ENCODE results near the gene PSKH1.
"Not testable (repeated sequence)": the region's sequence is repeated elsewhere in the genome, so short reads cannot be mapped to it uniquely, and the experiment has no call there.

PSKH1 gene

DNA sequence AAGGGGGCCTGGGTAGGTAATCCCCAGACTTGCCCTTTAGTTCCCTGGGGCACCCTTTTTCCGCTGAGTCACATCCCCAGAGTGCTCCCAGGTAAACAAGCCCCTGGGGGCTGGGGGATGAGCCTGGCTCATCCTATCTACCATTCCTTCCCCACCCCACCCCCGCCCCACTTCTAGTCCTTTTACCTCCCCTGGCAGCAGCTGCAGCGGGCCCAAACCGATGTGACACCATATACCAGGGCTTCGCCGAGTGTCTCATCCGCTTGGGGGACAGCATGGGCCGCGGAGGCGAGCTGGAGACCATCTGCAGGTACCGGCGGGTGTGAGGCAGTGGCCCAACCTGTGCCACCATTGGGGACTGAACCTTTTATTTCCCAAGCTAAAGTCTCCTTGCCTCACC lies 7.5 kb upstream of the PSKH1 start:
- no peak for FAIRE-seq
- no peak for DNase-seq (ENCODE audit: insufficient read length, low spot score)

DNA sequence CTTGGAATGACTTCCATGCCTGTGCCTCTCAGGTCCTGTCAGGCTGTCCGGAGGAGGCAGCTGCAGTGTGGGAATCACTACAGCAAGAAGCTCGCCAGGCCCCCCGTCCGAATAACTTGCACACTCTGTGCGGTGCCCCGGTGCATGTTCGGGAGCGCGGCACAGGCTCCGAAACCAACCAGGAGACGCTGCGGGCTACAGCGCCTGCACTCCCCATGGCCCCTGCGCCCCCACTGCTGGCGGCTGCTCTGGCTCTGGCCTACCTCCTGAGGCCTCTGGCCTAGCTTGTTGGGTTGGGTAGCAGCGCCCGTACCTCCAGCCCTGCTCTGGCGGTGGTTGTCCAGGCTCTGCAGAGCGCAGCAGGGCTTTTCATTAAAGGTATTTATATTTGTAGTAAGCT lies 7.1 kb upstream of the PSKH1 start:
- no peak for DNase-seq (ENCODE audit: insufficient read length, low spot score)
- FAIRE-seq = no peak

DNA sequence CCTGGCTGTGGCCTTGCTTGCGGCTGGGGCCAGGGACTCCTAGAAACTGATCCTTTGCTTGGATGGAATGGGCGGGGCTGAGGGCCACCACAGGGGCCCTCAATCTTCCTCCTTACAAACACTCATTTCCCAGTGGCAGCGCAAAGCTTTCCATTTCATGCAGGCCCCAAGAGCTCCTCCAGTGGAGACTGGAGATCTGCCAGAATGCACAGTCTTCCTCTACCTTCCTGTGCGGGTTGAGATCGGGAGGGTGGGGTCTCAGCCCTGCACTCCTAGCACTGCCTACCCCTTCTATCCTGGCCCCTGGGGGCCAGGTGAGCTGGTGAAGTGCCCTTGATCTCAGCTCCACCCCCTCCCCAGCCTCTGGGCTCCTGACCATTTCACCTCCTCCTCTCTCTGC lies 6.7 kb upstream of the PSKH1 start:
- DNase-seq (ENCODE audit: insufficient read length, low spot score) = no peak
- FAIRE-seq = no peak

DNA sequence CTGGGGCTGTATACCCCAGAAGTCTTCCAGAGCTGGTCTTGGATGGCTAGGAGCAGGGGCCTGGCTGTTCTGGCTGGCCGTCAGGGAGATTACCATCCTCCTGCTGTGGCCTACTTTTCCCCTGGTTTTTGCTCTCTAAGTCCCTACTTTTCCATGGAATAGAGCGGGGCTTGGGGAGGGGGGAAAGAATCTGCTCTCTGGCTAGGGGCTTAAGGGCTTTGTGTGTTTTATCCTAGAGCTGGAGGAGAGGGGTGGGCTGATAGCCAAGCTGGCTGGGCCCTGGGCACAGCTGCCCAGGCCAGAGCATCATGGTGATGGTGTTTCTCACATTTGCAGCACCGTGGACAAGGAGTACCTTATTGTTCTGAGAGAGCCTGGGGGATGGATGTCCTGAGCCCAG lies 4.7 kb upstream of the PSKH1 start:
- DNase-seq (ENCODE audit: insufficient read length, low spot score) (no peak), FAIRE-seq (no peak)

DNA sequence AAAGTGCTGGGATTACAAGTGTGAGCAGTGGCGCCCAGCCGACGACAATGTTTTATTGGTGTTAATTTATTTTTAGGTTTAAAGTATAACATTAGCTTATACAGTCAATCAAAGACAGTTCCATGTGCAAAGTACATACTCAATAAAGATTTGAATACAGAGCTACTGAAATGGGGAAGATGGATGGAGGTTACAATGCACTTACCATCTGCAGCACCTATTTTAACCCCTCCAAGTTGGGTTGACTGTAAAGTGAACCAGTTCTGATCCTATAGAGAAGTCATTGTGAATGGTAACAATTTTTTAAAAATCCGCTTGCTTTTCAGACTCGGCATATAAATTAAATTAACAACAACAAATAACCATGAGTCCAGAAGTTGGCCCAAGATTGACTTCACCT lies 679 bp upstream of the PSKH1 start:
- FAIRE-seq (no peak), DNase-seq (ENCODE audit: insufficient read length, low spot score) (no peak)

DNA sequence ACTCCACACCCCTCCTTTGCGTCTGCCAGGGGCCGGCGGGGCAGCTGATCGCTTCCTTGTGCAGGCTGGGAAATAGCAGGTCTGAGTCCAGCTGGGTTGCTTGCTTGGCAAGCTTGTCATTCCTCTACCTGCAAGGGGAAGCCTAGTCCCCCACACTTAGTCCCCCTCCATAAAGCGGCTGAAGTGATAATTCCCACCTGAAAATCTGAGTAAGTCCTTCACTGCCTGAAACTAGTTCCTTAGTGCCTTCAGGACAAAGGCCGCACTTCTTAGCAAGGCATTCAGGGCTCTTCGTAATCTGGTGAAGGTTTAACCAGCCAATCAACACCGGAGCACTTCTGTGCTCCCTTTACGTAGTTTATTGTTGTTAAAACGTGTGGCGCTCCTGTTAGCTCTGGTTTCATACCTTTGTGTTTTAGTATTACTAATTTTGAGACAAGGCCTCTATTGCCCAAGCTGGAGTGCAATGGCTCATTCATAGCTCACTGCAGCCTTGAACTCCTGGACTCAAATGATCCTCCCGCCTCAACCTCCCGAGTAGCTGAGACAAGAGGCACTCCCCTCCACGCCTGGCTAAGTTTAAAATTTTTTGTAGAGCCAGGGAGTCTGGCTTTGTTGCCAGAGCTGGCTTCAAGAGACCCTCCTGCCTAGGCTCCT lies 817 bp downstream of the PSKH1 start:
- DNase-seq (ENCODE audit: insufficient read length, low spot score) (no peak), FAIRE-seq (no peak)

DNA sequence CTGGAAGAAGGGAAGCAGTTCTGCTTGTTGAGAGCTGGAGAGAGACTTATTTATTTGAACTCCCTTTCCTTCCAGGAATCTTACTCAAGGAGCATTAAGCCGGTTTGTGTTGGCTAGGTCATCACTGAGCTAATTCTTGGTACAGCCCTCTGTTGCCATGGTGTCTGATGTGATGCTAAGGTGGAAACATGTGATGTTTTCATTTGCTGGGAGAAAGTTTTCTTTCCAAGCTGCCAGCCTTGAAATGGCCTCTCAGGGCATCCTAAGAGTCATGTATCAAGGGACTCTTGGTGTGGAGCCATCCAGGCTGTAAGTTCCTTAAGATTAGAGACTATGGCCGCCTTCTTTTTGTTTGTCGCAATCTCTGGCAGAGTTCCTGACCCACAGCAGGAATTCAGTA lies 4.2 kb downstream of the PSKH1 start:
- DNase-seq (ENCODE audit: insufficient read length, low spot score) = no peak
- no peak for FAIRE-seq

DNA sequence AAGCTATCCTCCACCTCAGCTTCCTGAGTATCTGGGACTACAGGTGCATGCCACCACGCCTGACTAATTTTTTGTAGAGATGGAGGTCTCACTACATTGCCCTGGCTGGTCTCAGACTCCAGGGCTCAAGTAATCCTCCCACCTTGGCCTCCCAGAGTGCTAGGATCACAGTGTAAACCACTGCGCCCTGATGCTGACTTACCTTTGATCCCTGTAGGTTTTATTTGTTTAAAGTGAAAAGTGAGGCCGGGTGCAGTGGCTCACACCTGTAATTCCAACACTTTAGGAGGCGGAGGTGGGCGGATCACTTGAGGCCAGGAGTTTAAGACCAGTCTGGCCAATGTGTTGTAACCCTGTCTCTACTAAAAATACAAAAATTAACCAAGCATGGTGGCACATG lies 8.7 kb downstream of the PSKH1 start:
- DNase-seq (ENCODE audit: insufficient read length, low spot score) = no peak
- no peak for FAIRE-seq

DNA sequence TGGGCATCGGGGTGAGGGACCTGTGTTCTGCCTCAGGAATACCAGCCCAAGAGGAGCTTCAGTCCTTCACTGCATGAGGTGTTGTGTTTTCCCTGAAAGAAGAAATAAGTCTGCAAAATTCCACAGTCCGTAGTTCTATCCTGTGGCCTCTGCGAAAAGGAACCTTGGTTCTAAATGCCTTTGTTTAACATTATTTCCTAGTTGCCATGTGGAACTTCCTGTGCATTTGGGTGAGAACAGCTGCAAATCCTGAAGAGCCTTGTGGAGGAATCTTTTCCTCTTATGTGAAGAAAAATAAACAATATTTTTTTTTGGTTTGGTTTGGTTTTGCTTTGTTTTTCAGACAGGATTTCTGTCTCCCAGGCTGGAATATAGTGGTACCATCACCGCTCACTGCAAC lies 9.8 kb downstream of the PSKH1 start:
- FAIRE-seq = no peak

DNA sequence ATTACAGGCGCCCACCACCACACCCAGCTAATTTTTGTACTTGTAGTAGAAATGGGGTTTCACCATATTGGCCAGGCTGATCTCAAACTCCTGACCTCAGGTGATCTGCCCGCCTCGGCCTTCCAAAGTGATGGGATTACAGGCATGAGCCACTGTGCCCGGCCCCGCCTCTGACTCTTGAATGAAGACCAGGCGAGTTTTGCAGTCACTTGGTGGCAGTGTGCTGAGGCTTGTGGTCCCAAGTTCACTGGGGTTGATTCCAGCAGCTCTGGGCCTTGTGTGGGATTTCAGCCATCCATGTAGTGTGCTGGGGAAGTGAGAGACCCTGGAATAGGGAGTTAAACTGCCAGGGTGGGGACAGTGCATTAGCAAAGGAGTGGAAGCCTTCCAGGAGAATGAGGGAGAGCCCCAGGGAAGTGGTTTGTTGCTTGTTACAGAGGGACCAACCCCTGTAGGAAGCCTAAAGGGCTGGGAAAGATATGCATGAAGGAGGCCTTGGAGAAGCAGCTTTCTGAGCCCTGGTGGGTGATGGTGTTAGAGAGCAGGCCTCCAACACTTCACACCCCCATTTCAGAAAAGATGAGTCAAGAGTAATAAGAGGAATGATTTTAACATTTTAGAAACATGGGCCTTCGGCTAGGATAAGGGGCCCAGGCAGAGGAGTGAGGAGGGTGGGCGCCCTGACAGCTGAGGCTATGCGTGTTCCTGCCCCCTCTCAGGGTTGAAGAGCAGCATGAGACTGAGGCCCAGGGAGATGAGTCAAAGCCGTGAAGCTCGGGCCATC lies 14.5 kb downstream of the PSKH1 start:
- FAIRE-seq (no peak), DNase-seq (ENCODE audit: insufficient read length, low spot score) (no peak)

More for the DNA sequence above, 9.8 kb downstream of the PSKH1 start:
- DNase-seq (ENCODE audit: insufficient read length, low spot score) = no peak

DNA sequence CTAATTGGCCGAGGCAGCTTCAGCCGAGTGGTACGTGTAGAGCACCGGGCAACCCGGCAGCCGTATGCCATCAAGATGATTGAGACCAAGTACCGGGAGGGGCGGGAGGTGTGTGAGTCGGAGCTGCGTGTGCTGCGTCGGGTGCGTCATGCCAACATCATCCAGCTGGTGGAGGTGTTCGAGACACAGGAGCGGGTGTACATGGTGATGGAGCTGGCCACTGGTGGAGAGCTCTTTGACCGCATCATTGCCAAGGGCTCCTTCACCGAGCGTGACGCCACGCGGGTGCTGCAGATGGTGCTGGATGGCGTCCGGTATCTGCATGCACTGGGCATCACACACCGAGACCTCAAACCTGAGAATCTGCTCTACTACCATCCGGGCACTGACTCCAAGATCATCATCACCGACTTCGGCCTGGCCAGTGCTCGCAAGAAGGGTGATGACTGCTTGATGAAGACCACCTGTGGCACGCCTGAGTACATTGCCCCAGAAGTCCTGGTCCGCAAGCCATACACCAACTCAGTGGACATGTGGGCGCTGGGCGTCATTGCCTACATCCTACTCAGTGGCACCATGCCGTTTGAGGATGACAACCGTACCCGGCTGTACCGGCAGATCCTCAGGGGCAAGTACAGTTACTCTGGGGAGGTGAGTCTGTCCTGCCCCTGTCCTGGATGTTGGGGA lies 16.1 kb downstream of the PSKH1 start:
- no peak for DNase-seq (ENCODE audit: insufficient read length, low spot score)
- peak; percentile 57 for FAIRE-seq

DNA sequence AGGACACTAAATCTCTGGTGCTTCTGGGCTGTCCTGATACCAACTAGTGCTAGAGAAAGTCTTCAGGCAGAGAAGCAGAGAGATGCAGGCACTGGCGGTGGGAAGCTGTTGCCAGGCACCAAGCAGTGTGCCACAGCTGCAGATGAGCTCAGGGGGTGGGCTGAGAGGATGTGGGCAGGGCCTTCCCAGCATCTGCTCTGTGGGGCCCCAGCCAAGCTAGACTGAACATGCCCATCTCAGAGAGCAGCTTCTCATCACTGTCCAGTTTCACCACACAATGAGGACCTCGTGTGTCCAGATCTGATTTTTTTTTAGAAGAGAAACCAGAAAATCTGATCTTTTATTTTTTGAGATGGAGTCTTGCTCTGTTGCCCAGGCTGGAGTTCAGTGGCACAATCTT lies 17.1 kb downstream of the PSKH1 start:
- FAIRE-seq (no peak), DNase-seq (ENCODE audit: insufficient read length, low spot score) (peak; percentile 43)

DNA sequence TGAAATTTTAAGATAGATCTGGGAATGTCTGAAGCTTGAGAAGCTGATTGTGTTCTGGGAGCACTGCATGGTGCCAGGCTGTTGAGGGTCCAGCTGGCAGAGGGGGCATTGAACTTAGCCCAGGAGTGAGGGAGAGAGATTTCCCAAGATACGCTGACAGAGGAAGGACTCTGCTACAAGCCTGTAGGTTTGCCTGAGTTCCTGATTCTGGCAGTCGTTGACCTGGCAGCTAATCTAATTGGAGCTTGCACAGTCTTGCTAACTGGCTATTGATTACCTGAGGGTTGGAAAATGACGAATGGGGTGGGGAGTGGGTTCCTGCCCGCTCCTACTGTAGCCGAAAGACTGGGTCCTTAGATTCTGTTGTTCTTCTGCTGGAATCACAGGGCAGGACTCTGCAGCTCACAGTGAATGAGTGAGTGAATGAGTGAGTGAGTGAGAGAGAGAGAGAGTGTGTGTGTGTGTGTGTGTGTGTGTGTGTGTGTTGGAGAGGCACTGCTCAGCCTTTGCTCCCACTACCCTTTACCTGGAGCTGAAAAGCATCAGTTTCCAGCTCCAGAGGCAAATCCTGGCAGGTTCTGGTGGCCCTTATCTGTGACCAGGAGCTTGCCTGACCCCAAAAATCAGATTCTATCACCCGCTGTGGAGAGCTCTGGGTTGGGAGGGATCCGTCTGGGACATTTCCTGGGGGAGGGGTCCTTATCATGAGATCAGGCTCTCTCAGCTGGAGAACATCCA lies 21.9 kb downstream of the PSKH1 start:
- DNase-seq (ENCODE audit: insufficient read length, low spot score) (no peak), FAIRE-seq (no peak)

DNA sequence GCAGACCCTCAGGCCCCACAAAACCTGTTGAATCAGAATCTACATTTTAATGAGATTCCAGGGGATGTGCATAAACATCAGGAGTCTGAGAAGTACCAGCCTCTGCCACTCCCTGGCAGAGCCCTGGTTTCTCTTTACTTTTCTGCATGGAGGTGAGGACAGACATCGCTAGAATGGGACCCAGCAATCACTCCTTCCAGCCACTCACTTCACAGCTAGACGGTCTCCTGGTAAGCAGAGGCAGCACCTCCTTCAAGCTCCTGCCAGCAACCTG lies 22.4 kb downstream of the PSKH1 start:
- FAIRE-seq; DNase-seq (ENCODE audit: insufficient read length, low spot score): not testable (repeated sequence)

DNA sequence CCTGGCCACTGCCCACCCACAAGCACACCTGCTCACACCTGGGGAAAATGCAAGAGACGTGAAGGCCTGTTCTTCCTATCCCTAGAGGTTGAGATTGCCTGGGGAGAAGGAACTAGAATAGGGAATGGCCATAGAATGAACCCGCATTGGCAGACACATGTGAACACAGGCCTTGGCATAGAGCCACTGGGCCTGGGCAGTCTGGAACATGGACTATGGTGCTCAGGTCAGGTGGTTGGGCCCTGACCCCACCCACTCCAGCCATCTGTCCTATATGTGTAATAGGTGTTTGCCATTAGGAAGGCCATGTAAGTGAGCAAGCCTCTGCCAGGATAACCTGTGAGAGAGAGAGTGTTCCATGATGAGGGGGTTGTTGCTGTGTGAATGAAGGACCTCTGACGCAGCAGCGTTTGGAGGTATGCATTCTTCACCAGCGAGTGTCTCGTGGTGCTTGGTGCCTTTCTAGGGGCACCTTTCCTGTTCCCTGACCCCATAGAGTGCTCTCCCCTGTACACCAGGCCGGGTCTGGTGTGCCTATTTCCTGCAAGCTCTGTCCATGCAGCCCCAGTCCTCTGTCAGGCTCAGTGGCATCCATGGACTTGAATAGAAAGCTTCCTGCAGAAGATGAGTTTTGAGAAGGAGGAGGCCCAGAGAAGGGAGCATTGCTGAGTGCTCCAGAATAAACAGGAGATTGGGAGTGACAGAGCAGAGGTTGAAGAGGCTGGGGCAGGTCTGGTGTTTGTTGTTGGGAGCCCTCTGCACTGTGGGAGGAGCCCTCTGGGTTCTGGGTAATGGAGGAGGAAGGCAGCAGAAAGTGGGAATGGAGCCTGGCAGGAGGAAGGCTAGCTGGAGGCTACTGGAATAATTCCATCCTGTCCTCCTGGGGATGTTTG lies 23.0 kb downstream of the PSKH1 start:
- FAIRE-seq (no peak), DNase-seq (ENCODE audit: insufficient read length, low spot score) (no peak)

DNA sequence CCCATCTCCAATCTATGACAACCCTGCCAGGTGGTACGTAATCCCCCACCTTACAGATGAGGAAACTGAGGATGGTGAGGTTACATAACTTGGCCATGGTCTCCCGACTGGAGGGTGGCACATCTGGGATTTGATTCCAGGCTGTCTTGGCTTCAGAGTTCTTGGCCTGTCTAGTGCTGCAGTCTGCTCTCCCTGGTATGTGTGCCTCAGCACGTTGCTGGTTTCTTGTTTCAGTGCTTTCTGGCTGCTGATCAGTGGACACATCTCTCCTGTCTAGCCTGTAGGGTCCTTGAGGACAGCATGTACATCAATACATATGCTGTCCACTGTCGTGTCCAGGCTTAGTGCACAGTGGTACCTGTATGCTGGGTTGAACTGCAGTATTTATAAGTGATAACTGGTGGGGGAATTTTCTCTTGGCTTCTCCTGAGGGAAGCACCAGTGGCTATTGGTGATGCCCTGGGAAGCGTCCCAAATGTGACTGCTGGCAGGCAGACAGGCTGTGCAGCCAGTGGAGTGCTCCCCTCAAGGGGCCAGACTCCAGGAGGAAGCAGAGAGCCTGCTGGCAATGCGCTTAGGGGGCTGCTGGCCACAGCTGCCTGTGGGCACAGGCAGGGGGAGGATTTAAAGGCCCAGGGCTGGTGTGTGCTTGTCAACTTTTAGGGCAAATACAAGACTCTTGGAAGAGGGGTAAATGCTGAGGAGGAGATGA lies 24.2 kb downstream of the PSKH1 start:
- FAIRE-seq = peak; percentile 90
- no peak for DNase-seq (ENCODE audit: insufficient read length, low spot score)

DNA sequence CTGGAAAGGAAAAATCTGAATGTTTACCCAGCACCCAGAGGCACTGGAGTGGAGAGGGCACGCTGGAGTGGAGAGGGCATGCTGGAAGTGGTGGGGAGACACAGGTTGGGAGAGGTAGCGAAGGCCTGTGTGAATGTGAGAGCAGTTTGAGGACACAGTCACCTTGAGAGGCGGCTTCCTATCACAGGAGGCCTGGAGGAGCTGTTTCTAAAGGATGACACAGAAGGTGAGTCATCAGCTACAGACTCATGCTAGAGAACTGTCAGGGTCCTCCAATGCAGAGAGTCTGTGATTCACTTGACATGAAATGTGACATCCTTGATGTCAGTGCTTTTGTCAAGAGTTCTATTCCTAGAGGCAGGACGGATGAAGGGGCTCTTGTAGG lies 24.8 kb downstream of the PSKH1 start:
- DNase-seq (ENCODE audit: insufficient read length, low spot score) (peak; percentile 93), FAIRE-seq (no peak)

DNA sequence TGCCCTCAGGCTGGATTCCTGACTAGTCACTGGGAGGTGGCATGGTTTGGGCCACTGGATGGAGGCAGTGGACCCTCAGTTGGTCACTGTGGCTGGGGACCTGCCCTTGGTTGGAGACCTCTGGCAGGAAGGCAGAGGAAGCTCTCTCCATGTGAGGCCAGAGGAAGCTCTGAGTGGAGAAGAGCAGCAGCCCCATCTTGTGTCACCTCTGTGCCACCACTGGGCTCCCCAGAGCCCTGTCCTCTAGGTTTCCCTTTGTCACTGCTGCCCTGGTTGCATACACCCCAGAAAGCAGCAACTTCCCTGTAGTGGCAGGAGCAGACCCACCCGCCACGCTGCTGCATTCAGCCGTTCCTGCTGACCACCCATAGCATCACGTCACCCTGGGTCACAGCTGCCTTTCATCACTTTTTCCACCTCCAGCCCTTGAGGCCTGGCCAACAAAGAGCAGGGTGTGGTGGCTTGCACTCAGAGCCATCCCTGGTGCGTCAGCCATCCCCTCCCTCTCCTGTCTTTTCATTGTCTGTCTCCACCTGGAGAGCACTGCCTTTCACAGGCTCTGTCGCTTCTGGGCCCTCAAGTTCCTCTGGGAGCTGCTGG lies 26.7 kb downstream of the PSKH1 start:
- FAIRE-seq = no peak
- DNase-seq (ENCODE audit: insufficient read length, low spot score) = no peak

DNA sequence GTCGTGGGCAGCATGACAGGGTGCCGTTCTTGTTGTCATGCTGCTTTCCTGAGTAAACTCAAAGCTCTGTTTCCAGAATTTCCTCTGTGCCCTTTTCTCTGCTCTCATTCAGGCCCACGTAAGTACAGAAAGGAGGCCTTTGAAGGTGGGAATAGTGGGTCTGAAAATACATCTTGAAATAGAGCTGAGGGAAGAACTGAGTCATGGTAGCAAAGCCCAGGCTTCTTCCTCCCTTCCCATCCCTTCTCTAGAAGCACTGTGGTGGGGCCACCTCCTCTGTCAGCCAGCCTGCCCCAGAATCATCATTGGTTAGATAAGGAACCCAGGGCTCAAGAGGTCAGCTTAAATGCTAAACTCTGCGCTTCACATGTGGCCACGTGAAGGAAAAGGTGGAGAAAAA lies 29.2 kb downstream of the PSKH1 start:
- DNase-seq (ENCODE audit: insufficient read length, low spot score) = no peak
- FAIRE-seq = no peak

DNA sequence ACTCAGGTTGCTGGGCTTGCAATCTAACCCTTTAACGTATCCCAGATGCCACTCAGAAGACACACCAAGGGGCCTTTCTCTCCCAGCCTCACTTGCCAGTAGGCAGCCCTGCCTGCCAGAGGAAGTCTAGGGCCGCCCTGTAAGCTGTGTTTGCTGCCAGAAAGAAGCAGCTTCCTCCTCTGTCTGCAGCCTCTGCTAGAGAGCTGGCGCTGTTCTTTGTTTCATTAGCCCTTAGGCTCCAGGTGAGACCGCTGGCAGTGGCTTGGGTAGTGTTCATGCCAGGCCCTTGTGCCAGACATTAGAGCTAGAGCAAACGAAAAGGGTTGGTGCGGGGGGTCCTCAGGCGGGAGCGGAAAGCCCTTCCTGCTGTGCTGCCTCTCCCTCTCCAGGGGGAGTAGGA lies 29.7 kb downstream of the PSKH1 start:
- no peak for DNase-seq (ENCODE audit: insufficient read length, low spot score)

More for the DNA sequence above, 29.7 kb downstream of the PSKH1 start:
- FAIRE-seq = no peak

All from HTR-8/SVneo (cell line).